ENCODE data around the gene NDN.

GRCh38 chr15:23646165-23647000, 40.7 kb downstream of the NDN start:
- TF ChIP-seq CTCF (IDR thresholded peaks at IDR 0.05; ENCODE audit: poor library complexity, severe bottlenecking) (no peak), SMC3 (conservative IDR thresholded peaks at IDR 0.05; ENCODE audit: poor library complexity) (no peak), POLR2AphosphoS5 (IDR thresholded peaks at IDR 0.05) (no peak), TAF1 (IDR thresholded peaks at IDR 0.05; ENCODE audit: low read depth) (no peak), EZH2 (IDR thresholded peaks at IDR 0.05; ENCODE audit: borderline replicate concordance, insufficient read depth, low read length, poor library complexity, severe bottlenecking) (no peak), REST (IDR thresholded peaks at IDR 0.05; ENCODE audit: borderline replicate concordance) (no peak)
